Measurements from ENCODE around the gene TOMM70.

- no peak for TF ChIP-seq CTCF (conservative IDR thresholded peaks at IDR 0.05; ENCODE audit: low read length)
- no peak for TF ChIP-seq EZH2phosphoT487 (IDR thresholded peaks at IDR 0.05; ENCODE audit: borderline replicate concordance, low read depth, low read length)
Observed at GRCh38 chr3:100333051-100333450, 67.8 kb downstream of the TOMM70 start.

Measured in OCI-LY7 (cell line).